Liver (tissue), 9 donors: Measurements from ENCODE around the gene SBK3. TPM values are rescaled to one million over a fixed set of nuclear protein-coding genes. Genes with fewer than 3 reads are reported as not detected.

Source experiments
- DNase-seq: peaks from one replicate; pipeline ENCODE4 v3.0.0-alpha.2; 2017; ENCODE audit warnings: low spot score
- H3K27ac ChIP-seq, 2 donors: one replicate each; pipeline ENCODE4 v1.7.0; 2013; ENCODE audit warnings: inconsistent platforms in 2 of 2, low read length in 2 of 2, control low read depth in 1 of 2, low read depth in 1 of 2, mild to moderate bottlenecking in 1 of 2
- H3K27me3 ChIP-seq, 4 donors: one replicate each; pipeline versions ENCODE4 v1.6.1 to v1.7.0; 2013; ENCODE audit warnings: low read length in 3 of 4, inconsistent platforms in 1 of 4, mild to moderate bottlenecking in 1 of 4, moderate library complexity in 1 of 4; ENCODE audit not compliant: control insufficient read depth in 4 of 4, insufficient read depth in 4 of 4
- H3K36me3 ChIP-seq, 4 donors: one replicate each; pipeline versions ENCODE4 v1.6.1 to v1.7.0; 2013; ENCODE audit warnings: low read length in 3 of 4, mild to moderate bottlenecking in 3 of 4, low read depth in 1 of 4, moderate library complexity in 1 of 4; ENCODE audit not compliant: control insufficient read depth in 4 of 4, insufficient read depth in 3 of 4
- H3K4me1 ChIP-seq, 4 donors: one replicate each; pipeline versions ENCODE4 v1.6.1 to v1.7.0; 2013; ENCODE audit warnings: low read length in 3 of 4, mild to moderate bottlenecking in 3 of 4, moderate library complexity in 1 of 4; ENCODE audit not compliant: control insufficient read depth in 4 of 4, insufficient read depth in 4 of 4
- H3K4me3 ChIP-seq, 3 donors: one replicate each; pipeline versions ENCODE4 v1.6.1 to v1.7.0; 2013; ENCODE audit warnings: low read length in 3 of 3, control low read depth in 1 of 3, low read depth in 1 of 3, mild to moderate bottlenecking in 1 of 3
- H3K9ac ChIP-seq, 2 donors: one replicate each; pipeline ENCODE4 v1.7.0; 2013; ENCODE audit warnings: low read length in 2 of 2, mild to moderate bottlenecking in 2 of 2, moderate library complexity in 2 of 2, control low read depth in 1 of 2, low read depth in 1 of 2
- H3K9me3 ChIP-seq, 4 donors: one replicate each; pipeline versions ENCODE4 v1.6.1 to v1.7.0; 2013; ENCODE audit warnings: low read length in 3 of 4; ENCODE audit not compliant: control insufficient read depth in 4 of 4
- ATF3 ChIP-seq: IDR thresholded peaks from 2 replicates; pipeline ENCODE4 v1.6.1; 2016; ENCODE audit warnings: antibody characterized with exemption
- CTCF ChIP-seq: fragments of 150-350 bp; IDR thresholded peaks from 2 replicates; pipeline ENCODE4 v1.5.1; 2017; ENCODE audit warnings: improper control_type of control experiment, low read depth, low read length; ENCODE audit not compliant: missing input control
- EGR1 ChIP-seq, 2 donors: IDR thresholded peaks; 2 replicates each; pipeline ENCODE4 v1.6.1; 2016 to 2018; ENCODE audit warnings: antibody characterized with exemption in 2 of 2, low read depth in 2 of 2
- FOXA1 ChIP-seq: IDR thresholded peaks from 2 replicates; pipeline ENCODE4 v1.6.1; 2016; ENCODE audit warnings: antibody characterized with exemption
- FOXA2 ChIP-seq: IDR thresholded peaks from 2 replicates; pipeline ENCODE4 v1.6.1; 2016; ENCODE audit warnings: antibody characterized with exemption
- GABPA ChIP-seq, 2 donors: IDR thresholded peaks in 1 of 2; conservative IDR thresholded peaks in 1 of 2; 2 replicates each; pipeline ENCODE4 v1.6.1; 2016; ENCODE audit warnings: antibody characterized with exemption in 2 of 2, mild to moderate bottlenecking in 1 of 2, moderate library complexity in 1 of 2
- HNF4A ChIP-seq, 2 donors: conservative IDR thresholded peaks; 2 replicates each; pipeline ENCODE4 v1.6.1; 2016; ENCODE audit warnings: antibody characterized with exemption in 2 of 2, mild to moderate bottlenecking in 2 of 2
- HNF4G ChIP-seq: IDR thresholded peaks from 2 replicates; pipeline ENCODE4 v1.6.1; 2016; ENCODE audit warnings: antibody characterized with exemption
- JUND ChIP-seq, 2 donors: IDR thresholded peaks; 2 replicates each; pipeline ENCODE4 v1.6.1; 2016; ENCODE audit warnings: antibody characterized with exemption in 2 of 2
- MAX ChIP-seq: IDR thresholded peaks from 2 replicates; pipeline ENCODE4 v1.6.1; 2016; ENCODE audit warnings: antibody characterized with exemption
- NR2F2 ChIP-seq: IDR thresholded peaks from 2 replicates; pipeline ENCODE4 v1.6.1; 2016; ENCODE audit warnings: antibody characterized with exemption
- RAD21 ChIP-seq, 2 donors: IDR thresholded peaks; 2 replicates each; pipeline ENCODE4 v1.6.1; 2016; ENCODE audit warnings: antibody characterized with exemption in 2 of 2, mild to moderate bottlenecking in 2 of 2
- REST ChIP-seq: IDR thresholded peaks from 2 replicates; pipeline ENCODE4 v1.6.1; 2016; ENCODE audit warnings: antibody characterized with exemption, mild to moderate bottlenecking
- RXRA ChIP-seq, 2 donors: IDR thresholded peaks; 2 replicates each; pipeline ENCODE4 v1.6.1; 2017 to 2018; ENCODE audit warnings: antibody characterized with exemption in 2 of 2, mild to moderate bottlenecking in 1 of 2
- SP1 ChIP-seq: IDR thresholded peaks from 2 replicates; pipeline ENCODE4 v1.6.1; 2018; ENCODE audit warnings: antibody characterized with exemption, mild to moderate bottlenecking
- TAF1 ChIP-seq: conservative IDR thresholded peaks from 2 replicates; pipeline ENCODE4 v1.6.1; 2016; ENCODE audit warnings: antibody characterized with exemption, mild to moderate bottlenecking
- ZBTB33 ChIP-seq: IDR thresholded peaks from 2 replicates; pipeline ENCODE4 v1.6.1; 2016; ENCODE audit warnings: antibody characterized with exemption
- WGBS: extraction: QIAGEN DNeasy Blood & Tissue Kit; methylation state at CpG from one replicate; pipeline ENCODE4 v1.1.7; 2013; 5-methylcytosine and 5-hydroxymethylcytosine counted together
- polyA plus RNA-seq, 2 donors: library from polyadenylated mRNA; stranded (reverse) in 1 of 2; unstranded in 1 of 2; fragments of 200-250 nt in 1 of 2; fragments of >200 nt in 1 of 2; fragmentation: Nextera tagmentation in 1 of 2; extraction: Ambion mirVana in 1 of 2; gene quantifications; one replicate each; pipeline versions ENCODE4 v1.2.1 to v1.2.3, GENCODE V29; 2013 to 2015
- total RNA-seq, 2 donors: library from RNA; depleted of rRNA; stranded (reverse); fragments of >200 nt; gene quantifications; one replicate each; pipeline ENCODE4 v1.2.3, GENCODE V29; 2014
- donor health status: healthy.
- donor health status: healthy.
- donor health status: healthy.
- donor health status: healthy.
- donor health status: healthy.

Gene SBK3
- total and polyA plus RNA-seq, 4 donors, result 0.03 TPM; not detected in 3

- H3K4me3 ChIP-seq, result no peak overlapping the region
- H3K4me1 ChIP-seq, result peaks cover 0 to 2% (median 0%) of the 10 kb centered on the region in 4 donors
- no peaks in the 10 kb centered on the region for H3K9me3 ChIP-seq
- H3K36me3 ChIP-seq, result no peaks in the 10 kb centered on the region
- no peak overlapping the region for H3K9ac ChIP-seq
- DNase-seq, result no peak
- TF ChIP-seq ATF3 (no peak), NR2F2 (no peak), MAX (no peak), FOXA2 (no peak), TAF1 (no peak), REST (no peak), GABPA (IDR thresholded peaks at IDR 0.05 in 1 of 2, conservative IDR thresholded peaks at IDR 0.05 in 1 of 2) (no peak), RAD21 (IDR thresholded peaks at IDR 0.05) (no peak), HNF4G (no peak), FOXA1 (no peak), JUND (IDR thresholded peaks at IDR 0.05) (no peak), ZBTB33 (no peak)
- H3K27ac ChIP-seq, result no peak overlapping the region
- H3K27me3 ChIP-seq, result peaks cover 0 to 2% (median 0%) of the 10 kb centered on the region in 4 donors
- WGBS, result 78% methylated on average over 15 of the region's 15 CpGs
Measured at GRCh38 chr19:55544014-55544413, 1.3 kb downstream of the SBK3 start.

- H3K4me1 ChIP-seq, result peaks cover 0 to 2% (median 0%) of the 10 kb centered on the region in 4 donors
- no peak overlapping the region for H3K4me3 ChIP-seq
- 61% methylated on average over 5 of the region's 5 CpGs for WGBS
- DNase-seq, result no peak
- H3K27me3 ChIP-seq, result peaks cover 0 to 2% (median 0%) of the 10 kb centered on the region in 4 donors
- no peak overlapping the region for H3K27ac ChIP-seq
- no peaks in the 10 kb centered on the region for H3K36me3 ChIP-seq
- no peaks in the 10 kb centered on the region for H3K9me3 ChIP-seq
- no peak overlapping the region for H3K9ac ChIP-seq
- TF ChIP-seq ZBTB33 (no peak), GABPA (IDR thresholded peaks at IDR 0.05 in 1 of 2, conservative IDR thresholded peaks at IDR 0.05 in 1 of 2) (no peak), RXRA (IDR thresholded peaks at IDR 0.05) (no peak), MAX (no peak), REST (no peak), HNF4G (no peak), RAD21 (IDR thresholded peaks at IDR 0.05) (no peak), SP1 (no peak), EGR1 (IDR thresholded peaks at IDR 0.05; ENCODE audit: low read depth in 2 of 2) (no peak), NR2F2 (no peak), ATF3 (no peak), HNF4A (conservative IDR thresholded peaks at IDR 0.05) (no peak), CTCF (no peak), TAF1 (no peak)
Measured at GRCh38 chr19:55543567-55543966, 1.8 kb downstream of the SBK3 start.
